ENCODE measurements around the gene MSI2.

The MSI2 gene

GRCh38 chr17:57324631-57325030, 68.3 kb downstream of the MSI2 start:
- no peaks in the 10 kb centered on the region for H3K27me3 ChIP-seq (ENCODE audit: insufficient read depth, low read depth, severe bottlenecking)
- no peaks in the 10 kb centered on the region for H3K9me3 ChIP-seq (ENCODE audit: severe bottlenecking)
- no peak for DNase-seq
- peaks cover 68% of the 10 kb centered on the region for H3K36me3 ChIP-seq
- TF ChIP-seq, protein P1, sequence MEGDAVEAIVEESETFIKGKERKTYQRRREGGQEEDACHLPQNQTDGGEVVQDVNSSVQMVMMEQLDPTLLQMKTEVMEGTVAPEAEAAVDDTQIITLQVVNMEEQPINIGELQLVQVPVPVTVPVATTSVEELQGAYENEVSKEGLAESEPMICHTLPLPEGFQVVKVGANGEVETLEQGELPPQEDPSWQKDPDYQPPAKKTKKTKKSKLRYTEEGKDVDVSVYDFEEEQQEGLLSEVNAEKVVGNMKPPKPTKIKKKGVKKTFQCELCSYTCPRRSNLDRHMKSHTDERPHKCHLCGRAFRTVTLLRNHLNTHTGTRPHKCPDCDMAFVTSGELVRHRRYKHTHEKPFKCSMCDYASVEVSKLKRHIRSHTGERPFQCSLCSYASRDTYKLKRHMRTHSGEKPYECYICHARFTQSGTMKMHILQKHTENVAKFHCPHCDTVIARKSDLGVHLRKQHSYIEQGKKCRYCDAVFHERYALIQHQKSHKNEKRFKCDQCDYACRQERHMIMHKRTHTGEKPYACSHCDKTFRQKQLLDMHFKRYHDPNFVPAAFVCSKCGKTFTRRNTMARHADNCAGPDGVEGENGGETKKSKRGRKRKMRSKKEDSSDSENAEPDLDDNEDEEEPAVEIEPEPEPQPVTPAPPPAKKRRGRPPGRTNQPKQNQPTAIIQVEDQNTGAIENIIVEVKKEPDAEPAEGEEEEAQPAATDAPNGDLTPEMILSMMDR (IDR thresholded peaks at IDR 0.05; ENCODE audit: low read depth, low read length) = no peak
- H3K4me3 ChIP-seq (ENCODE audit: low read depth, low read length) = no peak overlapping the region
- H3K27ac ChIP-seq = no peak overlapping the region

GRCh38 chr17:57326336-57326735, 70.0 kb downstream of the MSI2 start:
- Histone ChIP-seq H3K36me3 (peaks cover 65% of the 10 kb centered on the region), H3K27ac (no peak overlapping the region), H3K4me3 (ENCODE audit: low read depth, low read length) (no peak overlapping the region), H3K9me3 (ENCODE audit: severe bottlenecking) (no peaks in the 10 kb centered on the region), H3K27me3 (ENCODE audit: insufficient read depth, low read depth, severe bottlenecking) (no peaks in the 10 kb centered on the region)
- TF ChIP-seq, protein P1 (IDR thresholded peaks at IDR 0.05; ENCODE audit: low read depth, low read length) = no peak
- no peak for DNase-seq

- no peak for DNase-seq
- peaks cover 66% of the 10 kb centered on the region for H3K36me3 ChIP-seq
- no peaks in the 10 kb centered on the region for H3K9me3 ChIP-seq (ENCODE audit: severe bottlenecking)
- H3K4me3 ChIP-seq (ENCODE audit: low read depth, low read length) = no peak overlapping the region
- H3K27me3 ChIP-seq (ENCODE audit: insufficient read depth, low read depth, severe bottlenecking) = no peaks in the 10 kb centered on the region
- H3K27ac ChIP-seq = no peak overlapping the region
- TF ChIP-seq, protein P1 (IDR thresholded peaks at IDR 0.05; ENCODE audit: low read depth, low read length) = no peak
These were observed 70.4 kb downstream of the MSI2 start for GRCh38 chr17:57326764-57327163.

DNA sequence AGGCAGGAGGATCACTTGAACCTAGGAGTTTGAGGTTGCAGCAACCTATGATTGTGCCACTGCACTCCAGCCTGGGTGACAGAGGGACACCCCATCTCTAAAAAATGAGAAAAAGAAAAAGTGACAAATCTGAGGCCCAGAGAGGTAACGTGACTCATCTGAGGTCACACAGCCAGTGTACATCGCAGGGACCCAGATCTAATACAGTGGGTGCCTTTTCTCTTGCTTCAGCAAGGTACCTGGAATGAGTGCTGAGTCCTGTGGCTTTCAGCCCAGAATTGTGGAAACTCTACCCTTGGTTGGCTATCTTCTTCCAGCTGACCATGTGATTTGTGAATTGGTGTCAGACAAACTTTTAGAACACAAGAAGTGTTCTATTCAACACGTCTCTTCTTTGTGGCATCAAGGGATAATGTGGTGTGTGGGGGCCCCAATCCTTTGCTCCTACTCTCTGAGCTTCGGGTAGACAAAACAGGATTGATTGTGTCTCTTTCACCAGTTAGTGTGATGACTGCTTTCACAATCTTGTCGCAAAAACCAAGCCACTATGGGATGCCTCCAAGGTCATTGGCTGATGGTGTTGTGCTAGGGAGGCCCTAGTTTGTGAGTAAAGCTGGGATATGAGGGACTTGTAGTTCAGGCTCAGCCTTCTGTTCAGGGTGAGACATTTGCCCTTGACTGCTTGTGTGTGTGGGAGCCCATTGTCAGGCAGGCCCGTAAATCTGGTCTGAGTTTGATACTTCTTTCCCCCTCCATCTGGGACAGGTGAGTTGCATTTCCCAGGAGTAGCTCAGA, 71.0 kb downstream of the MSI2 start:
- DNase-seq = no peak
- Histone ChIP-seq H3K27me3 (ENCODE audit: insufficient read depth, low read depth, severe bottlenecking) (no peaks in the 10 kb centered on the region), H3K4me3 (ENCODE audit: low read depth, low read length) (no peak overlapping the region), H3K36me3 (peaks cover 63% of the 10 kb centered on the region), H3K27ac (no peak overlapping the region), H3K9me3 (ENCODE audit: severe bottlenecking) (no peaks in the 10 kb centered on the region)
- TF ChIP-seq, protein P1 (IDR thresholded peaks at IDR 0.05; ENCODE audit: low read depth, low read length) = no peak

DNA sequence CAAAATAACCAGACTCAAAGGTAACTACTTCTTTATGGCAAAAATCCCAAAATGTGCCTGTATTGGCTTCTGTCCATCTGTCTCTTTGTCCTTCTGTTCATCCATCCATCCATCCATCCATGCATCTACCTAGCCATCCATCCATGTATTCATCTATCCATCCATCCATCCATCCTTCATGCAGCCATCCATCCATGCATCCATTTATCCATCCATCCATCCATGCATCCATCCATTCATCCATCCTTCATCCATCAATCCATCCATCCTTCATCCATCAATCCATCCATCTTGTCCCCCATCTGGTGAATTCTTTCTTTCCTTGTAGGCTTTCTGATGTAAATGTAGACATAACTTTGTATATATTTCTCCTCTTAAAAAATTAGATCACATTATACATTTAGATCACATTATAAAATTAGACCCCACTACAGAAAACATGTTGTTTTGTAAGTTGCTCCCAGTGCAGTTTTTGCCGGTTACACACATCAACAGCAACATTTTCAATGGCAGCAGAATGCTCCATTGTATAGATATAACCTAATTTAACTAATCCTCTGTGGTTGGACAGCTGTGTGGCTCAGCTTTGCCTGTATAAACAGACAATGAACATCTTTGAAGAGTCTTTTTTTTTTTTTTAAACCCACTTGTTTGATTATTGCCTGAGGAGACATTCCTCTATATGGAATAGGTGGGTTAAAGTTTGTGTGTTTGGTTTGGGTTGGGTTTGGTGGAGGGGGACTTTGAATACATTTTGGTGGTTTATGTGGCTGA, 72.0 kb downstream of the MSI2 start:
- TF ChIP-seq, protein P1 (IDR thresholded peaks at IDR 0.05; ENCODE audit: low read depth, low read length) = no peak
- Histone ChIP-seq H3K27me3 (ENCODE audit: insufficient read depth, low read depth, severe bottlenecking) (no peaks in the 10 kb centered on the region), H3K36me3 (peaks cover 59% of the 10 kb centered on the region), H3K27ac (no peak overlapping the region), H3K9me3 (ENCODE audit: severe bottlenecking) (no peaks in the 10 kb centered on the region), H3K4me3 (ENCODE audit: low read depth, low read length) (no peak overlapping the region)
- DNase-seq = no peak
